Astrocyte of the cerebellum (primary cell): ENCODE results near the gene KCNJ10.

Source experiments
- DNase-seq: peaks from one replicate; pipeline ENCODE4 v3.0.0-alpha.2; 2011; ENCODE audit warnings: low read depth
- H3K4me3 ChIP-seq: 2 replicates; pipeline ENCODE4 v1.5.1; 2011; ENCODE audit warnings: mild to moderate bottlenecking, low read depth, low read length, moderate library complexity
- in situ Hi-C: cut with HindIII; loops from 2 replicates; pipeline ENCODE4 v1.10.0; 2017; ENCODE audit warnings: low sequenced_read_pairs
- TF ChIP-seq, protein P1 (sequence below): IDR thresholded peaks from 2 replicates; pipeline ENCODE4 v1.5.1; 2012; ENCODE audit warnings: low read length, low read depth, moderate library complexity, mild to moderate bottlenecking; ENCODE audit errors: missing control alignments

Gene KCNJ10

DNA sequence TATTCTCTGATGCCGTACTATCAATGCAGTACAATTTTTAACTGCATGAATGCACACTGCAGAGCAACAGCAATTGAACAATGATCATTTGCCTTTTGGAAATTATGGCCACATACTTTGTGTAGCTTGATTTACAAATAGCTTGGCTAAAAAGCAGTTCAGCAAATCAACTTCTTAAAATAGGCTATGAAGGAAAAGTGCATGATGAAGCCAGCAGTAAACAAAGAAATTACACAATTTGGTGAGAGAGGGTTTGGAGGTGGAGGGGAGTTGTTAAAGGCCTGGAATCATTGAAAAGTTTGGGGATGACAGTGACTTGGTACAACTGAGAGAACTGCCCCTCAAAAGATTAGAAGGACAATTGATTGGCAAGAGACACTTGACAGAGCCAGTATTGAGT lies 44.6 kb downstream of the KCNJ10 start:
- in situ Hi-C loops: no loop called here

DNA sequence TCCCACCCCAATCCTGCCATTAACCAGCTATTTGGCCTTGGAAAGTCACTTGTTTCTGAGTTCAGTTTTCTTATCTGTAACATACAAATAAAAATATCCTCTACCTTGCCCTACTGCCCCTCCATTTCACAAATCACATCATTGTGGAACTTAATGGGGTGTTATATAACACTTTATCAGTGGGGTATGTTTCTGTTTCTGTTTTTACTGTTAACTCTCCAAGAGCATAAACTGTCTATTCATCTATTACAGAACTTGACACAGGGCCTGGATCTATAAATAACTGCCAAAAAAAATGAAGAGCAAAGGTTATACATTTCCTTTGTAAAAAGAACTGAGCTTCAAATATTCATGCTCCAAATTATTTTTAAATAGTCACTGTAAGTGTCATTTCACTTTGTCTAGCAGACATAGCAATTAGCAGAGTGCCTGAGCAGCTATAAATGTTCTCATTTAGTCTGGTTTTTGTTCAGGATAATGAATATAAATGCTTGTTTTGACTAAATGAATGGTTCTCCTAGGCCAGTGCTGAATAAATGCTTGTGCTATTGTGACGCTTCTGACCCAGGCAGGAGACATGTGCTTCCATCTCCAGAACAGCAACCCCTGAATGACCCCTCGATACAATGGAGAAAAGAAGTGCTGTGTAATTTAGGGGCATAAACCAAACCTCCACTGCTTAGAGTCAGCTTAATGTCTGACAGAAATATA lies 45.6 kb downstream of the KCNJ10 start:
- no peak for DNase-seq
- TF ChIP-seq, protein P1, sequence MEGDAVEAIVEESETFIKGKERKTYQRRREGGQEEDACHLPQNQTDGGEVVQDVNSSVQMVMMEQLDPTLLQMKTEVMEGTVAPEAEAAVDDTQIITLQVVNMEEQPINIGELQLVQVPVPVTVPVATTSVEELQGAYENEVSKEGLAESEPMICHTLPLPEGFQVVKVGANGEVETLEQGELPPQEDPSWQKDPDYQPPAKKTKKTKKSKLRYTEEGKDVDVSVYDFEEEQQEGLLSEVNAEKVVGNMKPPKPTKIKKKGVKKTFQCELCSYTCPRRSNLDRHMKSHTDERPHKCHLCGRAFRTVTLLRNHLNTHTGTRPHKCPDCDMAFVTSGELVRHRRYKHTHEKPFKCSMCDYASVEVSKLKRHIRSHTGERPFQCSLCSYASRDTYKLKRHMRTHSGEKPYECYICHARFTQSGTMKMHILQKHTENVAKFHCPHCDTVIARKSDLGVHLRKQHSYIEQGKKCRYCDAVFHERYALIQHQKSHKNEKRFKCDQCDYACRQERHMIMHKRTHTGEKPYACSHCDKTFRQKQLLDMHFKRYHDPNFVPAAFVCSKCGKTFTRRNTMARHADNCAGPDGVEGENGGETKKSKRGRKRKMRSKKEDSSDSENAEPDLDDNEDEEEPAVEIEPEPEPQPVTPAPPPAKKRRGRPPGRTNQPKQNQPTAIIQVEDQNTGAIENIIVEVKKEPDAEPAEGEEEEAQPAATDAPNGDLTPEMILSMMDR: no peak
- in situ Hi-C loops: loop anchor here (25.0 kb wide), 1 partner anchor 237 kb away; the partner anchor contains the start of gene DUSP23
- H3K4me3 ChIP-seq: no peak overlapping the region

More for the DNA sequence above, 44.6 kb downstream of the KCNJ10 start:
- TF ChIP-seq, protein P1: no peak
- H3K4me3 ChIP-seq: no peak overlapping the region
- DNase-seq: no peak

DNA sequence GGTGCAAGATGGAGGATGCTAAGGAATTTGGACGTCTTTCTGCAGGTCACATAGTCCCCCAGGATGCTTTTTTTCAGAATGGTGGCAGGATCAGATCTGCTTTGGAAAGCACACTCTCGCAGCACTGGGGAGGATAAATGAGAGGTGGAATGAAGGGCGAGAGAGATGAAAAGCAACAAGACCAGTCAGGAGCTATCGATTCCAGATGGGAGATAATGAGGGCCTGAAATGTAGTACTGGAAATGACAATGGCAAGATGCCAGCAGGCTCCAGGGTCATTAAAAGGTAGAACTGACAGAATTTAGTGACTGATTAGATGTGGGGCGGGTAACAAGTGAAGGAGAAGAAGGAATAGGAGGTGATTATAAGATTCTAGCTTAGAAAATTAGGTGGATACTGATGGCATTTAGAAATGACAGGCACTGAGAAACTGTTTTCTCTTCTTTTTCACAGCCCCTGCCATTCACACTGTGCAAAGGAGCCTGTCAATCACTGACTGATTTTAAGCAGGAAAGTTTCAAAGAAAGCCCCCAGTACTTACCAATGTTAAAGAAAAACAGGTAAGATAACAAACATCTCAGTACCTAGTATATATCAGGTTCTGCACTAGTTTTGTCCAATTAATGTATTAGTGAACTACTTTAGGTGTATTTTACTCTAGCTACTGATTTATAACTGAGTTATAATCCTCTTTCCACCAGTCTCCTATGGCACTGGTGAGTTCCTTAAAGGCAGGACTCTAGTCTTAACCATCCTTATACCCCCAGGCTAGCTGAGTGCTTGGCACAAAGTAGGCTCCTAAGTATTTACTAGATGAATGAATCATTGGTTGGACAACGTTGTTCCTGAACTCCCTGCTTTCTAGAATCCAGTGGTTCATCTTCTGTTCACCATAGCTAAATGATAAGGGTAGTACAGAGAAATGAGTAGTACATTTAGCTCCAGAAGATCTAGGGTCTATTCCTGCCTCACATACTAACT lies 47.3 kb downstream of the KCNJ10 start:
- DNase-seq: no peak
- TF ChIP-seq, protein P1: no peak
- no peak overlapping the region for H3K4me3 ChIP-seq
- in situ Hi-C loops: loop anchor here (25.0 kb wide), 1 partner anchor 235 kb away; the partner anchor contains the start of gene DUSP23

DNA sequence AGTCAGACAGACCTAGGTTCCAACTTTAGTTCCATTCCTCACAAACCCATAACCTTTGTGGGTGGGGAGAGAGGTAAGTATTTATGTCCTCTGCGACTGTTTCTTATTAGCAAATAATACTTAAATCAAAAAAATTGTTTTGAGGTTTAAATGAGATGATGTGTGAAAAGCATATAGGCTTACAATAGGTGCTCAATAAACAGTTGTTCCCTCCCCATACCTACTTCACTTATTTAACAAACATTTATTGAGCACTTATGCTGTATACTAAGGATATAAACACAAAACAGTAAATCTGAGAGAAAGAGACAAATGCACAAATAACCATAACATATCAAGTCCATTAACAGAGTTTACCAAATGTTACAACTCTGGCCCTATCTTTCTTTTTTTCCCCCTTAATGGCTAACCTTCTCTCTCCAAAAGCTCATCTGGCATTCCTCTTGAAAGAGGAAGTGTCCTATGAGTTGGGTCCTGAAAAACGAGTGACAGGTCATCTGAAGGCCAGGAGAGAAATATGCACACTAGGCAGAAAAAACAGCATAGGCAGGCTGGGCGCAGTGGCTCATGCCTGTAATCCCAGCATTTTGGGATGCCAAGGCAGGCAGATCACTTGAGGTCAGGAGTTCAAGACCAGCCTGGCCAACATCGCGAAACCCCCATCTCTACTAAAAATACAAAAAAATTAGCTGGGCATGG lies 48.4 kb downstream of the KCNJ10 start:
- in situ Hi-C loops: loop anchor here (25.0 kb wide), 1 partner anchor 234 kb away; the partner anchor contains the start of gene DUSP23
- H3K4me3 ChIP-seq: no peak overlapping the region
- no peak for DNase-seq
- TF ChIP-seq, protein P1: no peak

DNA sequence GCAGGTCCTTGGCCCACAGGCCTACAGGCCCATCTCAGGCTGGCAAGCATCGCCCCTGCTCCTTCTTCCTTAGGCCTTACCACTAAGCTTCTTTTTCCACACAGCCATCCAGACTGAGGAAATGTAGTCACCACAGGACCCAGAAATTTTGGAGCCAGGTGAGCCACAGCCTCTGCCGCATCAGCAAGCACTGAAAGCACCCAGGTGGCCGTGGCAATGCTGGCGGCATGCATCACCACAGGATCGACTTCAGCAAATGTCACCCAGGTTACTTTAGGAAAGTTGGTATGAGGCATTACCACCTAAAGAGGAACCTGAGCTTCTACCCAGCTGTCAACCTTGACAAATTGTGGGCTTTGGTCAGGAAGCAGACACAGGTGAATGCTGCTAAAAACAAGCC lies 49.8 kb downstream of the KCNJ10 start:
- in situ Hi-C loops: loop anchor here (25.0 kb wide), 1 partner anchor 233 kb away; the partner anchor contains the start of gene DUSP23
- no peak overlapping the region for H3K4me3 ChIP-seq
- TF ChIP-seq, protein P1: no peak
- DNase-seq: no peak

DNA sequence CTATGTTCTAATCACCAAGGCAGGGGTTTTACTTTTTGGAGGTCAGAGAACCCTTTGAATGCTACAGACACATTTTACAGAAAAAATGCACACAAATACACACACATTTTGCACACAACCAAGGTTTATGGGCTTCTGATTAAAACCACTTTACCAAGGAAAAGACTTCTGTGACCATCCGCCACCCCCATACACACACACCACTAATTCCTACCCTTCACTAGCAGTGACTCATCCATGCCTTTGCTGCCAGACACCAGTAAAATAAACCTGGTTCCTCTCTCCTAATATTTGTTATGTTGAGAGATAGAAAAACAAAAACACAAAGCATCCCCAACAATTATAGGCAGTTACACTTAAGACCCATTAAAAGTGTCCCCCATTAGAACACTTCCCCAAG lies 51.1 kb downstream of the KCNJ10 start:
- no peak overlapping the region for H3K4me3 ChIP-seq
- in situ Hi-C loops: loop anchor here (25.0 kb wide), 1 partner anchor 232 kb away; the partner anchor contains the start of gene DUSP23
- no peak for DNase-seq
- TF ChIP-seq, protein P1: no peak
